Measurements from ENCODE around the gene GLCE.

GLCE gene

GRCh38 chr15:69210574-69210973 is 50.1 kb downstream of the GLCE start:
- DNase-seq = no peak

DNA sequence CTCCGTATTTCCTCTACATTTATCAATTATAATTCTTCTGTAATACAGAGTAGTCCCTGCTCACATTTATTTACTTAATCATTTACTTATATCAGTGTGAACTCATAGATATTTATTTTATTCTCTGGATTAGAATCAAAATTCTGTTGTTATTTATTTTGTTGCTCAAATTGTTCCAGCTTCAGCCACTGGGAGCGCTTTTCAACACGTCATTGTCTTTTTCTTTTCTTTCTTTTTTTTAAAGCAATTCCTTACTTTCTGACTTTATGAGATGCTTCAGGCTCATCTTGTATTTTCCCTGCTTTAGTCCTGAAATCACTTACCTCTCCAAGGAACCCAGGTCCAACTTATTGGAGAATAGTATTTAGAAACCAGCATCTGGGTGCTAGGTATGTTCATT is 53.4 kb downstream of the GLCE start:
- no peak for DNase-seq

GRCh38 chr15:69215314-69216035 is 55.0 kb downstream of the GLCE start:
- no peak for DNase-seq

DNA sequence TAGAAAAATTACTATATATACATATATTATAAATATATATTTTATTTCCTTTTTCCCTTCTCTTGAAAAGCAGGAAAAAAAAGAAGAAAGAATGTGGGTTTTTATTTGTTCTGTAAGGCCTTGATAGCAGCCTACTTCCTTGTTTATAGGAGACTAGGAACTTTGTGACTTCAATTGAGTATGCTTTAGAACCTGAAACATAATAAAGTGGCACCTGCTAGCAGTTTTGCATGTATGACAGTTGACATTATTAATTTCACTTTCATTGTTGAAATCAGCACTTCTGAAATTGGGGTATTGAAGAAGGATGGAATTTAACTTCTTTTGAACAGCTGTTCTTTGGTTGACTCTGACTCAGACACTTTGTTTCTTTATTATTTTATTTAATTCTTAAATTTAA is 56.9 kb downstream of the GLCE start:
- DNase-seq = no peak

GRCh38 chr15:69219690-69220089 is 59.3 kb downstream of the GLCE start:
- no peak for DNase-seq

GRCh38 chr15:69222002-69222474 is 61.6 kb downstream of the GLCE start:
- DNase-seq = no peak

GRCh38 chr15:69223083-69223813 is 62.8 kb downstream of the GLCE start:
- DNase-seq = no peak

DNA sequence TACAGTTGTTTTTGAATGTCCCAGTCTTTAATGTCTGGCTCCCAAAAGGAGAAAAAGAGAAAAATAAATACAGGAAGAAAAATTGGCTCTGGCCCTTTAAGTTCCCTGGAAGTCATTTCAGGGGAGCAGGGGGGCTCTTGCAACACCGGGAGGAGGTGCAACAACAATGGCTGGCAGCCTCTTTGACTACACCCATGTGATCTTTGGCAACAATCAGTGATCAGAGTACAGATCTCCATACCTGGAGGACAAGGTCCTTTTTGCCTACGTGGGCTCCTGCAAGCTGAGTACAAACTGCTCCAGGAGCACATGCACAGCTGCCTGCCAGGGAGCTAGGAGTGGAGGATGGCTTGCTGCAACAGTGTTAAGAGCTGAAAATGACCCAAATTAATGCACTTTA is 63.9 kb downstream of the GLCE start:
- DNase-seq = no peak

DNA sequence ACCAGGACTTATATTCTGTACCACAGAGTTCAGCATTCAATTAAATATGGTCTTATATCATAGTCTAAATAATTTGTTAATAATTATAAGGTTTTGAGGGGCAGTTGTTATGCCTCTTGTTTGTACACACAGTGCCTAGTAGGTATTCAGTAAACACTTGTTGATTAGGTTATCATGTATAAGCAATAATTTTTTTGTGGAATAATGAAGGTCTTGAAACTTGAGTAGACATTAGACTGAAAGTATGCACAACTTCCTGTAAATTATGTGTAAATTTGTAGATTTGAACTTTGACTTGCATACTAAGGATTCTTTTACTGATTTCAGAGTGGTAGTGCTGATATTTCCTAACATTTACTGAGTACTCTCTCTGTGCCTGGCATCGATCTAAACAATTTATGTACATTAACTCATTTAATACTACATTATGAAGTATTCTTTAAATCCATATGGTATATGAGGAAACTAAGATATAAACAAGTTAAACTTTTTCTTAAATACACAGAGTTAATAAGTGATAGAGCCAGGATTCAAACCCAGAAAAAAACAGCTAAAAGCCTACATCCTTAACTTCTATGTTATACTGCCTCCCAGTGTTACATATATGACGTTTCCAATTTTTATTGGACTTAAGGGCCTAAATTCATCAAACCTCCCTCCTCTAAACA is 65.1 kb downstream of the GLCE start:
- DNase-seq = peak; percentile 11

DNA sequence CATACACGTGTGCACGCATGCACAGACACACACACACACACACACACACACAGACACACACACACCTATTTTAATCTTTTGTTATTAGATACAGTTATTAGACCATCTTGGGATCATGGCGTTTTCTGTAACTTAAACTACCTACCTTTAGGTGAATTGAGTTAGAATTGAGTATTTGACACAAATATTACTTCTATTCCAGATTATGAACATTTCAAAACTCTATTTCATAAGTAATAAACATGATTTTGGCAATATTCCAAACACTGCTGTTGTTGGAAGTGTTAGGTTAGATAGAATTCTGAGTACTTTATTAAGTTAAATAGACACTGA is 65.6 kb downstream of the GLCE start:
- DNase-seq = no peak

- DNase-seq = no peak
Measured at GRCh38 chr15:69232144-69232543, 71.7 kb downstream of the GLCE start.

GRCh38 chr15:69232765-69233164 is 72.3 kb downstream of the GLCE start:
- DNase-seq = no peak

GRCh38 chr15:69234676-69235075 is 74.2 kb downstream of the GLCE start:
- no peak for DNase-seq

DNA sequence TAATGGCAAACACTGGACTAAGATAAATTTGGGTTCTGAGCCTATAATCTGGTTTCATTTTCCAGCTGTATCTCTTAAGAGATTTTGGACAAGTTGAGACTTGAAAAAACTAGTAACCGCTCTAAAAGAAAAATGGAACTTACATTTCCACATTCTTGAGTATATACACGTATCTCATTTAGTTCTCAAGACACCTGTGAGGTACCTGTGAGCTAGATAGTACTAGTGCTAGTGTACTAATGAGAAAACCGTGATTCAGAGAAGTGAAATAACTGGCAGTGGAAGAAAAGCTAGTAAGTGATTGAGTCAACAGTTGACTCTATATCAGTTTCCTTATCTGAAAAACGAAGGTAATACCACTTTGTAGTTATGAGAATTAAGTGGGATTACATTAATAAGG is 76.1 kb downstream of the GLCE start:
- DNase-seq = no peak

DNA sequence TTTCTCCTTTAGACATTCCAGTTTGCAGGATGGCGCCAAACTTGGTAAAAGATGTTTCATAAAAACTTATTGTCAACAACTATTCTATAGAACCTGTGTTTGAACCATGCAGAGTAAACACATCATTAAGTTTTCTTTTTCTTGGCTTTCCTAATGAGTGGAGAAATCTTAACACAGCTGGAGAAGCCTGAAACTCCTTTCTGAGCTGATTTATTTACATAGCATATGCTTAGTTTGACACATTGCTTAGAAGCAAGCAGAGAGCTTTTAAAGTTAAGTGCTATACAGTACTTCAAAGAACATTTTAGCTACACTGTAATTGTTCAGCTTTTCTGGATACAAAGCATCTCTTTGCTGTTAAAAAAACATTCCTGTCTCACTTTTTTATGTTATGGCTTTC is 77.3 kb downstream of the GLCE start:
- DNase-seq = no peak

GRCh38 chr15:69244798-69245197 is 84.4 kb downstream of the GLCE start:
- no peak for DNase-seq

DNA sequence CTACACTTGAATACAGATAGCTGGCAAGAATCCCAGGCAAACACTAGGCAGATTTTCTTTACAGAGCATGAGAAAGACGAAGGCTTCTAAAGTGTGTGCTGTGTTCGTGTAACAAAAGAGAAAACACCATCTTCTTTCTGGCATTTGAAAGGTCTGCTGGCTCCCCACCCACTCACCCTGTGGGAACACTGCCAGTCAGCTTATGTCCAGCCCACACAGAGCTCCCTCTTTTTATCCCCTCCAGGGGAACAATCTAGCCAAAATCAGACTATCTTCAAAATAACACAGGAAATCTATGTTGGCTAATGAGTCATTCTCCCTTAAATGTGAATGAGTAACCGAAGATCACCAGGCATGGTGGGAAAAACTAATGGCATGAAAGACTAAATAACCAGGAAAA is 92.7 kb downstream of the GLCE start:
- peak; percentile 71 for DNase-seq

DNA sequence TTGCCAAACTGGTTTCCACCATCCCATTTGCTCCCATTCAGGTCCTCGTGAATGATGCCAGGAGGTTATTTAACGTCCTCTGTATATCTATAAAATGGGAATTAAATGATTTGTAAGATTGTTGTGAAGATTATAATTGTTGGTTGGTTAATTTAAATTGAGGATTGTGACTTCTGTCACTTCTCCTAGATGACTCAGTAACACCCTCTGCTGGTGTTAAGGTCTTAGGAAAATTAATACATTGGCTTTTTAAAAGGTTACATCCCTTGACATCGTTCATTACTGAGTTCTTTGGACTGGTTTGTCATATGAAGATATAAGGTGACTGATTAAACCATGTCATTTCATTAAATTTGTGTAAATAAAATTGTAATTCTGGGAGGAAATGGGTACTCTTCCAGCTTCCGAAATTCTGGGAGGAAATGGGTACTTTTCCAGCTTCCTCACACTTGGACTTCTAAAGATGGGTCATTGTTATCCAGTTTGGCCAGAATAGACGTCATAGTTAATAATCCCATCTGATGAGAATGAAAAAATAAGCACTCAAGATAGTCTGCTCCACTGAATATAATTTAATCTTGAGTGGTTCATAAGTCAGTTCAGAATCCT is 105.0 kb downstream of the GLCE start:
- no peak for DNase-seq

DNA sequence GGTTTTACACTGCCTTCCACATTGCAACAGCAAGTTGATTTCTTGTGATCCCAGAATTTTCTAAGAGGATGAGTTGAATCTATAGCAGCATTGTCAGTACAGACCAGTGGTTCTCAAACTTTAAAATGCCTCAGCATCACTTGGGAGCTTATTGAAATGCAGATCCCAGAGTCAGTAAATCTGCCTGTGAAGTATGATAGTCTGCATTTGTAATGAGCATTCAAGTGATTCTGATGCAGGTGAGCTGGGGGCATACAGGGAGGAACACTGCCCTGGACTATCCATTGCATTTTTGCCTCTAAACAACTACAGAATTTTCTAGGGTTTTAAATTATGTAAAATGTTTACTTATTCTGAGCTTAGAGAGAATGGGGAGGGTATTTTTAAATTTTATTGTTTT is 110.8 kb downstream of the GLCE start:
- no peak for DNase-seq

- DNase-seq = no peak
Measured at GRCh38 chr15:69272139-69272538, 111.7 kb downstream of the GLCE start.

- no peak for DNase-seq
Measured at GRCh38 chr15:69272891-69273290, 112.5 kb downstream of the GLCE start.

DNA sequence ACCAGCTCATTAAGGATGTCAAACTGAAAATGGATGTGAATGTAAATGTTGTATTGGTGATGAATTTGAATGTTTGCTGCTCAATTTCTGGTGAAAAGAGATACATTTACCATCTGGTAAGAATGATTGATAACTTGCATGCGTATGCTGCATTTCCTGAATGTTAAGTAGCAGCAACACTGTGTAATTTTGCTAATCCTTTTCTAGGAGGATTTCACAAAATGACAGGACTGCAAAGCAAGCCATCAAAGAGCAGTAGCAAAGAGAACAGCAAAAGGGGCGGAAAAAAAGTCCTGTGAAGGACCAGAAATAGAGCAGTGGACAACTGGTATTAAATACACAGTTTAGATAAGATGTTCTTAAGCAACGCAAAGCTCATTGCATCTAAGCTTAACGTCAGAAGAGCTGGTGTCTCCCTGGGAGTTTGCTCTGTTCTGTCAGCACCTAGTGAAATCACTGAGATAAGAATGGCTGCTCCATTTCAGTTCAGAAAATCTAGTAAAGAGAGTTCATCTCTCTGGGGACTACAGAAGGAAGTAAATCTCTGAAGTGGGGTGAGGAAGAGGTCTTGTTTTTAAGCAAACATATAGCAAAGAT is 114.7 kb downstream of the GLCE start:
- no peak for DNase-seq

DNA sequence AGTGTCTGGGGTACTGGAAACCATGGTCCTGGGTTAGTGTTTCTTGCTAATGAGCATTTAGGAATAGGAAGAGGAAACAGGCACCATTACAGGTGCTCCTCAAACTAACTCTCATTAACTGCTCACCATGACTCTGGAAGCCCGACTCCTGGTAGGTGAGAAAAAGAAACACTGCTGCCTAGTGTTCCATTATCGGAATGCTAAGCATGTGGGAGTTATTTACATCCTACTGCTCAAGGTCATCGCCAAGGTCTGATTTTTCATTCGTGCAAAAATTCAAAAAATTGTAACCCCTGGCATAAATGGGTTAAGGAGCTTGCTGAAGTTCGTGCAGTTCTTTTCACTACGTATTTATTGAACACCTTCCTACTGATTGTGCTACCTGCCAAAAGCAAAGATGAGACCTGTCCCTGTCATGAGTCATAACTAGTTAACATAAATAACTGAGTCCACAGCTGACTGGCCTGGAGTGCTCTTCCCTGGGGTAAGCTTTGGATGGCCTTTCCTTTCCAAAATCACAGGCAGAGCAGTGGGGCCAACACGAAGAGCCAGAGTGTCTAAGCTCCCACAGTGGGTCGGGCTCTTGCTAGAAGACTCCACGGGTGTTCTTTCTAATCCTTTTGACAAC is 115.6 kb downstream of the GLCE start:
- DNase-seq = no peak

Measured in NCI-H446 treated with DMSO at 0.1 percent for 48 hours (cell line).